ENCODE measurements around the gene PI4K2B. TPM values are rescaled to one million over a fixed set of nuclear protein-coding genes. Genes with fewer than 3 reads are reported as not detected.

Gene PI4K2B
- total and polyA plus RNA-seq, 2 of the 13 experiments (the other 11 are each of a cell fraction or from before 2014, with no cell fraction given): 6.9 to 25.8 TPM

- no peak; the same call in 1 of the 2 replicates for TF ChIP-seq ZBTB34 (CRISPR knock-in tag; IDR thresholded peaks at IDR 0.05)
- peak; percentile 25 for TF ChIP-seq AGO2 (optimal IDR thresholded peaks at IDR 0.05; ENCODE audit: low read depth, low read length)
- no peak for TF ChIP-seq FOXK2 (IDR thresholded peaks at IDR 0.05)
- peak; percentile 74 for TF ChIP-seq SAFB2 (CRISPR knock-in tag; IDR thresholded peaks at IDR 0.05; ENCODE audit: borderline replicate concordance, low read depth)
- TF ChIP-seq ISL2 (CRISPR knock-in tag; IDR thresholded peaks at IDR 0.05): no peak; the same call in 1 of the 2 replicates
- TF ChIP-seq ERF (CRISPR knock-in tag; IDR thresholded peaks at IDR 0.05): no peak
- no peak for TF ChIP-seq ZNF629 (CRISPR knock-in tag; conservative IDR thresholded peaks at IDR 0.05)
- no peak for TF ChIP-seq EHMT2 (IDR thresholded peaks at IDR 0.05; ENCODE audit: borderline replicate concordance, low read depth, low read length)
- peak; percentile 79; the same call in 1 of the 2 replicates for TF ChIP-seq ZNF543 (CRISPR knock-in tag; IDR thresholded peaks at IDR 0.05)
- TF ChIP-seq ZNF430 (CRISPR knock-in tag; IDR thresholded peaks at IDR 0.05): no peak
- TF ChIP-seq ZNF576 (CRISPR knock-in tag; IDR thresholded peaks at IDR 0.05): no peak
- peak; percentile 76; the same call in 1 of the 2 replicates for TF ChIP-seq HOXD1 (CRISPR knock-in tag; IDR thresholded peaks at IDR 0.05)
- TF ChIP-seq HINFP (CRISPR knock-in tag; IDR thresholded peaks at IDR 0.05; ENCODE audit: low read depth): peak; percentile 76; the same call in 1 of the 2 replicates
- TF ChIP-seq ZNF512B (CRISPR knock-in tag; IDR thresholded peaks at IDR 0.05; ENCODE audit: borderline replicate concordance): no peak
- no peak for TF ChIP-seq MED13 (CRISPR knock-in tag; IDR thresholded peaks at IDR 0.05)
- TF ChIP-seq TMF1 (CRISPR knock-in tag; IDR thresholded peaks at IDR 0.05; ENCODE audit: low read depth): peak; percentile 71; the same call in 1 of the 2 replicates
- TF ChIP-seq ZNF619 (CRISPR knock-in tag; IDR thresholded peaks at IDR 0.05): no peak
- no peak for TF ChIP-seq ZBTB39 (CRISPR knock-in tag; IDR thresholded peaks at IDR 0.05)
- peak; percentile 76 for TF ChIP-seq ZFP91 (CRISPR knock-in tag; IDR thresholded peaks at IDR 0.05; ENCODE audit: borderline replicate concordance)
- TF ChIP-seq ZNF782 (CRISPR knock-in tag; IDR thresholded peaks at IDR 0.05; ENCODE audit: borderline replicate concordance): 0 out of 2 replicates have a peak, but pooled peaks have one; percentile 42
Observed at GRCh38 chr4:25233737-25234389, at the start of gene PI4K2B (continued).

Data from HepG2 (cell line).